Measurements from ENCODE around the gene OSBPL9.
"Not testable (repeated sequence)": the region's sequence is repeated elsewhere in the genome, so short reads cannot be mapped to it uniquely, and the experiment has no call there.

Gene OSBPL9

GRCh38 chr1:51616903-51617708 lies at the start of gene OSBPL9:
Gene OSBPL9, plus strand, starts transcription at chr1:51617092. Its CDS starts 19 bp downstream, at chr1:51617111.
- no peak for FAIRE-seq

GRCh38 chr1:51567653-51568052 lies 49.2 kb upstream of the OSBPL9 start:
- FAIRE-seq = no peak

- no peak for FAIRE-seq
Observed at GRCh38 chr1:51568231-51568935, 48.5 kb upstream of the OSBPL9 start.

GRCh38 chr1:51569284-51570062 lies 47.4 kb upstream of the OSBPL9 start:
- FAIRE-seq = no peak

GRCh38 chr1:51570063-51570710 lies 46.7 kb upstream of the OSBPL9 start:
- no peak for FAIRE-seq

GRCh38 chr1:51572365-51572764 lies 44.5 kb upstream of the OSBPL9 start:
- no peak for FAIRE-seq

- no peak for FAIRE-seq
Observed at GRCh38 chr1:51574796-51575195, 42.1 kb upstream of the OSBPL9 start.

GRCh38 chr1:51575406-51576084 lies 41.3 kb upstream of the OSBPL9 start:
- FAIRE-seq = no peak

GRCh38 chr1:51576085-51576444 lies 40.8 kb upstream of the OSBPL9 start:
- no peak for FAIRE-seq

GRCh38 chr1:51576923-51577322 lies 40.0 kb upstream of the OSBPL9 start:
- no peak for FAIRE-seq

- no peak for FAIRE-seq
Observed at GRCh38 chr1:51578383-51579109, 38.3 kb upstream of the OSBPL9 start.

GRCh38 chr1:51581238-51581637 lies 35.7 kb upstream of the OSBPL9 start:
- no peak for FAIRE-seq

- no peak for FAIRE-seq
Observed at GRCh38 chr1:51583532-51583931, 33.4 kb upstream of the OSBPL9 start.

GRCh38 chr1:51584021-51584420 lies 32.9 kb upstream of the OSBPL9 start:
- FAIRE-seq = no peak

- no peak for FAIRE-seq
Observed at GRCh38 chr1:51592711-51593110, 24.2 kb upstream of the OSBPL9 start.

- no peak for FAIRE-seq
Observed at GRCh38 chr1:51594716-51595115, 22.2 kb upstream of the OSBPL9 start.

GRCh38 chr1:51600529-51600928 lies 16.4 kb upstream of the OSBPL9 start:
- FAIRE-seq = no peak

- no peak for FAIRE-seq
Observed at GRCh38 chr1:51600965-51601364, 15.9 kb upstream of the OSBPL9 start.

- FAIRE-seq = no peak
Observed at GRCh38 chr1:51605961-51606723, 10.8 kb upstream of the OSBPL9 start.

- FAIRE-seq = no peak
Observed at GRCh38 chr1:51607681-51608095, 9.2 kb upstream of the OSBPL9 start.

GRCh38 chr1:51610104-51610503 lies 6.8 kb upstream of the OSBPL9 start:
- FAIRE-seq = not testable (repeated sequence)
